Chondrocyte (in vitro differentiated cells): ENCODE data around the gene MYO16. TPM values are rescaled to one million over a fixed set of nuclear protein-coding genes. Genes with fewer than 3 reads are reported as not detected.

Experiments
- DNase-seq: peaks from one replicate; pipeline ENCODE4 v3.0.0; 2021; ENCODE audit warnings: mixed read lengths, low spot score
- H3K27ac Mint-ChIP-seq: one replicate; pipeline ENCODE4 v1.8.0; 2021; ENCODE audit warnings: mild to moderate bottlenecking, moderate library complexity, mixed read lengths; ENCODE audit not compliant: unreplicated experiment
- H3K27me3 Mint-ChIP-seq: 2 replicates; pipeline ENCODE4 v1.8.0; 2021; ENCODE audit warnings: low read depth, mixed read lengths
- H3K36me3 Mint-ChIP-seq: 2 replicates; pipeline ENCODE4 v1.8.0; 2021; ENCODE audit warnings: low read depth, mixed read lengths
- H3K4me1 Mint-ChIP-seq: 2 replicates; pipeline ENCODE4 v1.8.0; 2021; ENCODE audit warnings: low read depth, mild to moderate bottlenecking, mixed read lengths
- H3K4me3 Mint-ChIP-seq: one replicate; pipeline ENCODE4 v1.8.0; 2021; ENCODE audit warnings: mild to moderate bottlenecking, moderate library complexity, mixed read lengths; ENCODE audit not compliant: unreplicated experiment
- H3K9me3 Mint-ChIP-seq: 2 replicates; pipeline ENCODE4 v1.8.0; 2021; ENCODE audit warnings: low read depth, mixed read lengths
- long read RNA-seq: library from polyadenylated mRNA; stranded (forward); transcript quantifications from one replicate; pipeline ENCODE4 v2.0.0, GENCODE V29; 2021
- total RNA-seq: library from RNA; stranded (reverse); gene quantifications from 3 replicates; pipeline ENCODE4 v1.2.1, GENCODE V29; 2021
- TF ChIP-seq, protein P1 (sequence below): fragments of 200-600 bp; sonication (generic); IDR thresholded peaks from 2 replicates; pipeline ENCODE4 v1.5.0; 2021; ENCODE audit warnings: antibody characterized with exemption, mild to moderate bottlenecking, moderate library complexity

The MYO16 gene
- 0.05 to 0.15 TPM (median 0.12 TPM) in 3 replicates for total RNA-seq
- long read RNA-seq: 0 reads

DNA sequence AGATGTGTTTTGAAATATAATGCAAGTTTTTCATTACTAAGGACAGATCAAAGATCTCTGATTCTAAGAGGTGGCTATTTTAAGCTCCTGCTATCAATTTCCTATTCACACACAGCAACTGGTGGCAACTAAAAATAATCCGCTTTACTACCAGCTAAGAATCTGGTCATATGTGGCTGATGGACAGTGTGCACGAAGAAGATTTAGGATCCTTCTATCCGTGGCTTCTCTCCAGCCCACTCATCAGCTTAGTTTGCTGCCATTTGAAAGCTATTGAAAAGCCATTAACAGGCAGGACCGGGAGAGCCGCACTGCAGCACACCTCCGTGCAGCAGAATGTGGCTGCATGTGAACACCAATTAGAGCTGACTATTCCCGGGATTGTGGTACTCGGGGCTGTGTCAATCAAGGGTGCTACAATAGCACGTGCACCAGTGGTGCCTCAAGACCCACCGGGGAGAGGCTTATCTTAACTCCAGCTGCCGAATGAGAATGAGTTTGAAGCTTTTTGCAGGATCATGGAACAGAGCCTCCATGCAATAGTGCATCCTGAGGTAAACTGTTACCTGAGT is at the start of gene MYO16:
MYO16 (plus strand) TSS at position 431 of the 572 bp plus-strand sequence. CDS start 234 bp downstream, outside the sequence.
- Mint-ChIP-seq H3K27me3 (peaks cover 37% of the 10 kb centered on the region), H3K4me1 (no peaks in the 10 kb centered on the region), H3K4me3 (no peak within 1 kb of the TSS), H3K9me3 (peaks cover 6% of the 10 kb centered on the region), H3K27ac (no peak within 1 kb of the TSS), H3K36me3 (no peaks in the 10 kb centered on the region)
- no peak for DNase-seq
- TF ChIP-seq, protein P1, sequence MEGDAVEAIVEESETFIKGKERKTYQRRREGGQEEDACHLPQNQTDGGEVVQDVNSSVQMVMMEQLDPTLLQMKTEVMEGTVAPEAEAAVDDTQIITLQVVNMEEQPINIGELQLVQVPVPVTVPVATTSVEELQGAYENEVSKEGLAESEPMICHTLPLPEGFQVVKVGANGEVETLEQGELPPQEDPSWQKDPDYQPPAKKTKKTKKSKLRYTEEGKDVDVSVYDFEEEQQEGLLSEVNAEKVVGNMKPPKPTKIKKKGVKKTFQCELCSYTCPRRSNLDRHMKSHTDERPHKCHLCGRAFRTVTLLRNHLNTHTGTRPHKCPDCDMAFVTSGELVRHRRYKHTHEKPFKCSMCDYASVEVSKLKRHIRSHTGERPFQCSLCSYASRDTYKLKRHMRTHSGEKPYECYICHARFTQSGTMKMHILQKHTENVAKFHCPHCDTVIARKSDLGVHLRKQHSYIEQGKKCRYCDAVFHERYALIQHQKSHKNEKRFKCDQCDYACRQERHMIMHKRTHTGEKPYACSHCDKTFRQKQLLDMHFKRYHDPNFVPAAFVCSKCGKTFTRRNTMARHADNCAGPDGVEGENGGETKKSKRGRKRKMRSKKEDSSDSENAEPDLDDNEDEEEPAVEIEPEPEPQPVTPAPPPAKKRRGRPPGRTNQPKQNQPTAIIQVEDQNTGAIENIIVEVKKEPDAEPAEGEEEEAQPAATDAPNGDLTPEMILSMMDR: no peak

DNA sequence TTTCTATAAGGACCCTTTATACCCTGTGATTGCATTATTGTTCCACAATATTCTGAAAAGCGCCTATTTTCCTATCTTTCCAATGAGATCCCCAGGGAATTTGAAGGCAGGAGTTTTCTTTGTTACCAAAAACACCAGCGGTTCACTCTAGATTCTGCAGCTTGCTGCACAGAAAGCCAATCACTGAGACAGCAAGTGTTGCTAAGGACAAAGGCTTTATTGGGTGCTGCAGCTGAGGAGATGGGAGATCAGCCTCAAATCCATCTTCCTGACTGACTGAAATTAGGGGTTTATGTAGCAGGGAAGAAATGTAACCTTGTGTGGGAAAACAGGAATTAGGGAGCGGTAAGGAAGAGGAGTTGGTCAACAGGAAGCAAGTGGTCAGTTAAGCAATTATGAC is 42.6 kb upstream of the MYO16 start:
- H3K9me3 Mint-ChIP-seq: peaks cover 7% of the 10 kb centered on the region
- TF ChIP-seq, protein P1: no peak
- no peak overlapping the region for H3K27ac Mint-ChIP-seq
- no peaks in the 10 kb centered on the region for H3K36me3 Mint-ChIP-seq
- H3K27me3 Mint-ChIP-seq: peaks cover 29% of the 10 kb centered on the region
- no peak overlapping the region for H3K4me3 Mint-ChIP-seq
- no peak for DNase-seq
- no peaks in the 10 kb centered on the region for H3K4me1 Mint-ChIP-seq

DNA sequence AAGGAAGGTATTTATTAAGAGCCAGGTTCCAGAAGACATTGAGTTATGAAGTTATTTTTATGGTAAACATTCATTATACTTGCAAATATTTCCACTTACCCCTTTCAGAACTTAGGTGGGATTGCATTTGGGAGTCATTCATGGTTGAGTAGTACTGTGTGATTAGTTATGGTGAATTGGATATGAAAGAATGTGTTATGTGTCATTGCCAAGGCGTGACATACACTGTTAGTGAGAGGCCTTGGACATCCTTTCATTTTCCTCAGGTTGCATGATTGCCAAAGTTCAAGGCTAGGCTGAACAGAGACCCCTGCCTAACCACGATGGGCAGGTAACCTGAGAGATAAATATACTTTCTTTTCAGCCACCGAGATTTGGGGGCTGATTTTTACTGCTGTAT is 40.9 kb upstream of the MYO16 start:
- Mint-ChIP-seq H3K27ac (no peak overlapping the region), H3K9me3 (peaks cover 7% of the 10 kb centered on the region), H3K4me3 (no peak overlapping the region)

DNA sequence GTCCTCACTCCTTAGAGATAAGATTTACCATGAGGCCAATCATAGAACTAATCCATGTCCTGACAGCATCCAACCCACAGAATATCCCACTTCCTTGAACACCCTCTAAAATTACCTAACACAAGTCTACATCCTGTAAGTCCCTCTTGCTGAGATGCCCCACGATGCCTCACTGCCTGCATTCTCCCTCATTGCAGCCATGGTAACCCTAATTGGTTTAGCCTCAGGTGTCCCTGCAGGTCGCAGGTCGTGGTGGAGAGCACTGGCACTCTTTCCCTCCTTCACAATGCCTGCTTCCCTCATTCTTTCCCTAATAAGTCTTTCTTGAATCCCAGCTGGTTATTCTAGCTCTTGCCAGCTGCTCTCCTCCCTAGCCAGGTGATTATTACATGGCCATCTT is 35.3 kb upstream of the MYO16 start:
- no peak for DNase-seq
- H3K4me1 Mint-ChIP-seq: no peaks in the 10 kb centered on the region
- peaks cover 41% of the 10 kb centered on the region for H3K27me3 Mint-ChIP-seq
- no peaks in the 10 kb centered on the region for H3K36me3 Mint-ChIP-seq
- H3K9me3 Mint-ChIP-seq: no peaks in the 10 kb centered on the region
- no peak overlapping the region for H3K4me3 Mint-ChIP-seq
- TF ChIP-seq, protein P1: no peak
- no peak overlapping the region for H3K27ac Mint-ChIP-seq

More for the DNA sequence above, 40.9 kb upstream of the MYO16 start:
- DNase-seq: no peak
- peaks cover 22% of the 10 kb centered on the region for H3K27me3 Mint-ChIP-seq
- no peaks in the 10 kb centered on the region for H3K4me1 Mint-ChIP-seq
- TF ChIP-seq, protein P1: no peak
- no peaks in the 10 kb centered on the region for H3K36me3 Mint-ChIP-seq

DNA sequence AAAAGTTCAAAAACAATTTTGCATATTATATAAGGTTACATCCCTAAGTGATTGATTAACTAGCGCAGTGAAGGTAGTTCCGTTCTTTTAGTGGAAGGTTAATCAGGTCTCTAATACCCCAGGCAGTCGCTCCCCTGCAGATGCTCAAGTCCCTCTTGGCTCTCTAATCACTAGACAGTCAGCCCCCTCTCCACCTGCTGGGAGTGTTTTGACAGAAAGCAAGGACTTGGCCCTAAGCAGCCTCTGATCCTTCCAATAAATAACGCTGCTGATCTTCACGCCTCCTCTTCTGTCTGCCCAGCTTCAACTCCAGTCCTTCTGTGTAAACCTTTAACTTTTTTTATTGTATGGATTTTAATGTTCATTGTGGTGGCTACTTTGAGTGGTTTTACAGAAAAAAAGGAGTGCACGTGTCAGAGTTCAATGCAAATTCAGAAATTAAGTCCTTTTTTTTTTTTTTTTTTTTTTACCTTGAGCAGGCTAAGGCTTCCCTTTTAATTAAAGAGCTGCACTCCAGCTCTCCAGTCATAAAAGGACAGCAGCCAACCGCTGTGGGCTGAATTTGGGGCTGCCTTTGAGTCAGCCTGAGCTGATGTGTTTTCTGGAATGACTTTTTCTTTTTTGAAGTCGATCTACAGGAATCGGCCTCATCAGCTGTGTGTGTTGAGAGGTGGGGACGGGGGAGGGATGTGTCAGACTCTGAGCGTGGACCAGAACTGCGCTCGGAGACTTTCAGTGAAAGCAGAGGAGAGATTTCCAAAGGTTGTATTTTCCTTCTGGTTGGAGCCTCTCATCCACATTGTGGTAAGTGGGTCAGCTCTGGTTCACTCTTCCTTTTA is 33.8 kb upstream of the MYO16 start:
- Mint-ChIP-seq H3K9me3 (no peaks in the 10 kb centered on the region), H3K4me1 (no peaks in the 10 kb centered on the region), H3K4me3 (no peak overlapping the region), H3K27me3 (peaks cover 33% of the 10 kb centered on the region), H3K36me3 (no peaks in the 10 kb centered on the region), H3K27ac (no peak overlapping the region)
- no peak for DNase-seq
- TF ChIP-seq, protein P1: no peak
